GM12875 (cell line): Measurements from ENCODE around the gene SHC4.

ENCODE experiments used
- H3K4me3 ChIP-seq: one replicate; pipeline ENCODE4 v1.5.1; 2011; ENCODE audit warnings: low read depth, low read length, control low read depth
- CTCF ChIP-seq: IDR thresholded peaks from 2 replicates; pipeline ENCODE4 v1.5.1; 2011; ENCODE audit warnings: low read depth, mild to moderate bottlenecking, control low read depth, inconsistent platforms, low read length, moderate library complexity, borderline replicate concordance; ENCODE audit not compliant: insufficient read depth

Gene SHC4

GRCh38 chr15:48989170-48989569, 25.5 kb upstream of the SHC4 start:
- TF ChIP-seq CTCF, result no peak
- no peak overlapping the region for H3K4me3 ChIP-seq

GRCh38 chr15:48987142-48987541, 23.4 kb upstream of the SHC4 start:
- TF ChIP-seq CTCF, result no peak

GRCh38 chr15:48986240-48986639, 22.5 kb upstream of the SHC4 start:
- no peak for TF ChIP-seq CTCF
- no peak overlapping the region for H3K4me3 ChIP-seq

More at GRCh38 chr15:48987142-48987541, 23.4 kb upstream of the SHC4 start:
- H3K4me3 ChIP-seq, result no peak overlapping the region

- no peak overlapping the region for H3K4me3 ChIP-seq
- TF ChIP-seq CTCF, result no peak
These were observed 21.8 kb upstream of the SHC4 start for GRCh38 chr15:48985516-48985915.

GRCh38 chr15:48984811-48985352, 21.2 kb upstream of the SHC4 start:
- no peak overlapping the region for H3K4me3 ChIP-seq
- no peak for TF ChIP-seq CTCF

GRCh38 chr15:48984021-48984710, 20.4 kb upstream of the SHC4 start:
- no peak for TF ChIP-seq CTCF

GRCh38 chr15:48983300-48983699, 19.6 kb upstream of the SHC4 start:
- no peak for TF ChIP-seq CTCF
- no peak overlapping the region for H3K4me3 ChIP-seq

More at GRCh38 chr15:48984021-48984710, 20.4 kb upstream of the SHC4 start:
- H3K4me3 ChIP-seq, result no peak overlapping the region
